HepG2 (cell line): ENCODE data around the gene RDM1. TPM values are rescaled to one million over a fixed set of nuclear protein-coding genes. Genes with fewer than 3 reads are reported as not detected.

Experiments used
- CCAR2 ChIP-seq: fragments of 200-400 bp; formaldehyde crosslinking; optimal IDR thresholded peaks from 2 replicates; pipeline ENCODE3; 2018; ENCODE audit warnings: low read depth, mild to moderate bottlenecking, low read length, moderate library complexity
- FUBP1 ChIP-seq: sonication (generic); formaldehyde crosslinking; IDR thresholded peaks from 2 replicates; pipeline ENCODE4 v1.5.1; 2020; ENCODE audit warnings: missing genetic modification reagents, mild to moderate bottlenecking, borderline replicate concordance
- HOXA5 ChIP-seq: sonication (generic); formaldehyde crosslinking; IDR thresholded peaks from 2 replicates; pipeline ENCODE4 v1.4.0; 2020; ENCODE audit warnings: missing genetic modification reagents
- KAT7 ChIP-seq: IDR thresholded peaks from 2 replicates; pipeline ENCODE4 v1.6.1; 2018; ENCODE audit warnings: borderline replicate concordance, missing compliant biosample characterization
- MAFF ChIP-seq: IDR thresholded peaks from 2 replicates; pipeline ENCODE4 v1.6.1; 2011; ENCODE audit warnings: low read depth, low read length, improper control_type of control experiment
- NR2F6 ChIP-seq, 2 experiments: IDR thresholded peaks; 2 replicates each; pipeline ENCODE4 v1.6.1; 2016; ENCODE audit warnings: antibody characterized with exemption in 1 of 2, mild to moderate bottlenecking in 1 of 2
- SSRP1 ChIP-seq: IDR thresholded peaks from 2 replicates; pipeline ENCODE4 v1.6.1; 2016; ENCODE audit warnings: control low read depth
- USF2 ChIP-seq, 2 experiments: sonication (generic) in 1 of 2; formaldehyde crosslinking in 1 of 2; IDR thresholded peaks; 2 replicates each; pipeline versions ENCODE4 v1.5.1 to v1.6.1; 2011 to 2020; ENCODE audit warnings: borderline replicate concordance in 1 of 2, low read depth in 1 of 2, low read length in 1 of 2, mild to moderate bottlenecking in 1 of 2, missing genetic modification reagents in 1 of 2, moderate library complexity in 1 of 2
- XBP1 ChIP-seq: sonication (generic); formaldehyde crosslinking; IDR thresholded peaks from 2 replicates; pipeline ENCODE4 v1.5.0; 2020; ENCODE audit warnings: missing genetic modification reagents
- ZNF383 ChIP-seq: sonication (generic); formaldehyde crosslinking; IDR thresholded peaks from 2 replicates; pipeline ENCODE4 v1.4.0; 2020; ENCODE audit warnings: missing genetic modification reagents, mild to moderate bottlenecking, borderline replicate concordance
- ZNF547 ChIP-seq: sonication (generic); formaldehyde crosslinking; IDR thresholded peaks from 2 replicates; pipeline ENCODE4 v1.5.1; 2020; ENCODE audit warnings: mild to moderate bottlenecking, missing genetic modification reagents
- ZNF878 ChIP-seq: sonication (generic); formaldehyde crosslinking; IDR thresholded peaks from 2 replicates; pipeline ENCODE4 v1.8.1; 2023; ENCODE audit warnings: mild to moderate bottlenecking, missing genetic modification reagents, moderate library complexity
- polyA plus RNA-seq, 8 experiments: library from polyadenylated mRNA; depleted of rRNA in 3 of 8; stranded (reverse) in 7 of 8; unstranded in 1 of 8; fragments of >200 nt; fragmentation: Illumina TruSeq in 4 of 8; extraction: Trizol in 4 of 8; gene quantifications; 2 replicates each; pipeline versions ENCODE4 v1.2.1 to v1.2.3, GENCODE V29; 2011 to 2016; ENCODE audit warnings: low read depth in 4 of 8, missing spikeins in 1 of 8, mixed read lengths in 1 of 8; ENCODE audit not compliant: insufficient read depth in 1 of 8
- total RNA-seq, 5 experiments: library from RNA; depleted of rRNA; stranded (reverse); fragments of >200 nt; fragmentation: Illumina TruSeq; extraction: Trizol; gene quantifications; 2 replicates each; pipeline ENCODE4 v1.2.3, GENCODE V29; 2016; ENCODE audit warnings: low read depth in 1 of 5
- TF ChIP-seq, protein P1 (sequence below): IDR thresholded peaks from 2 replicates; pipeline ENCODE4 v1.6.1; 2016; ENCODE audit warnings: missing compliant biosample characterization, missing genetic modification reagents, borderline replicate concordance
- TF ChIP-seq, protein P2 (sequence below): sonication (generic); formaldehyde crosslinking; IDR thresholded peaks from 2 replicates; pipeline ENCODE4 v1.4.0; 2020; ENCODE audit warnings: missing genetic modification reagents
- TF ChIP-seq, protein P3 (sequence below): sonication (generic); formaldehyde crosslinking; IDR thresholded peaks from 2 replicates; pipeline ENCODE4 v1.8.0; 2022; ENCODE audit warnings: low read depth, missing genetic modification reagents

Gene RDM1
- total and polyA plus RNA-seq, 2 of the 13 experiments (the other 11 are each of a cell fraction or from before 2014, with no cell fraction given): 0.28 to 0.40 TPM

GRCh38 chr17:35972535-35972934 lies 42.0 kb upstream of the RDM1 start (continued):
- no peak for TF ChIP-seq FUBP1
- no peak for TF ChIP-seq ZNF878 (CRISPR knock-in tag)
- TF ChIP-seq SSRP1 (CRISPR knock-in tag): no peak
- TF ChIP-seq, protein P1, sequence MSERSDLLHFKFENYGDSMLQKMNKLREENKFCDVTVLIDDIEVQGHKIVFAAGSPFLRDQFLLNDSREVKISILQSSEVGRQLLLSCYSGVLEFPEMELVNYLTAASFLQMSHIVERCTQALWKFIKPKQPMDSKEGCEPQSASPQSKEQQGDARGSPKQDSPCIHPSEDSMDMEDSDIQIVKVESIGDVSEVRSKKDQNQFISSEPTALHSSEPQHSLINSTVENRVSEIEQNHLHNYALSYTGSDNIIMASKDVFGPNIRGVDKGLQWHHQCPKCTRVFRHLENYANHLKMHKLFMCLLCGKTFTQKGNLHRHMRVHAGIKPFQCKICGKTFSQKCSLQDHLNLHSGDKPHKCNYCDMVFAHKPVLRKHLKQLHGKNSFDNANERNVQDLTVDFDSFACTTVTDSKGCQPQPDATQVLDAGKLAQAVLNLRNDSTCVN (CRISPR knock-in tag): no peak
- no peak for TF ChIP-seq ZNF547
- TF ChIP-seq, protein P2, sequence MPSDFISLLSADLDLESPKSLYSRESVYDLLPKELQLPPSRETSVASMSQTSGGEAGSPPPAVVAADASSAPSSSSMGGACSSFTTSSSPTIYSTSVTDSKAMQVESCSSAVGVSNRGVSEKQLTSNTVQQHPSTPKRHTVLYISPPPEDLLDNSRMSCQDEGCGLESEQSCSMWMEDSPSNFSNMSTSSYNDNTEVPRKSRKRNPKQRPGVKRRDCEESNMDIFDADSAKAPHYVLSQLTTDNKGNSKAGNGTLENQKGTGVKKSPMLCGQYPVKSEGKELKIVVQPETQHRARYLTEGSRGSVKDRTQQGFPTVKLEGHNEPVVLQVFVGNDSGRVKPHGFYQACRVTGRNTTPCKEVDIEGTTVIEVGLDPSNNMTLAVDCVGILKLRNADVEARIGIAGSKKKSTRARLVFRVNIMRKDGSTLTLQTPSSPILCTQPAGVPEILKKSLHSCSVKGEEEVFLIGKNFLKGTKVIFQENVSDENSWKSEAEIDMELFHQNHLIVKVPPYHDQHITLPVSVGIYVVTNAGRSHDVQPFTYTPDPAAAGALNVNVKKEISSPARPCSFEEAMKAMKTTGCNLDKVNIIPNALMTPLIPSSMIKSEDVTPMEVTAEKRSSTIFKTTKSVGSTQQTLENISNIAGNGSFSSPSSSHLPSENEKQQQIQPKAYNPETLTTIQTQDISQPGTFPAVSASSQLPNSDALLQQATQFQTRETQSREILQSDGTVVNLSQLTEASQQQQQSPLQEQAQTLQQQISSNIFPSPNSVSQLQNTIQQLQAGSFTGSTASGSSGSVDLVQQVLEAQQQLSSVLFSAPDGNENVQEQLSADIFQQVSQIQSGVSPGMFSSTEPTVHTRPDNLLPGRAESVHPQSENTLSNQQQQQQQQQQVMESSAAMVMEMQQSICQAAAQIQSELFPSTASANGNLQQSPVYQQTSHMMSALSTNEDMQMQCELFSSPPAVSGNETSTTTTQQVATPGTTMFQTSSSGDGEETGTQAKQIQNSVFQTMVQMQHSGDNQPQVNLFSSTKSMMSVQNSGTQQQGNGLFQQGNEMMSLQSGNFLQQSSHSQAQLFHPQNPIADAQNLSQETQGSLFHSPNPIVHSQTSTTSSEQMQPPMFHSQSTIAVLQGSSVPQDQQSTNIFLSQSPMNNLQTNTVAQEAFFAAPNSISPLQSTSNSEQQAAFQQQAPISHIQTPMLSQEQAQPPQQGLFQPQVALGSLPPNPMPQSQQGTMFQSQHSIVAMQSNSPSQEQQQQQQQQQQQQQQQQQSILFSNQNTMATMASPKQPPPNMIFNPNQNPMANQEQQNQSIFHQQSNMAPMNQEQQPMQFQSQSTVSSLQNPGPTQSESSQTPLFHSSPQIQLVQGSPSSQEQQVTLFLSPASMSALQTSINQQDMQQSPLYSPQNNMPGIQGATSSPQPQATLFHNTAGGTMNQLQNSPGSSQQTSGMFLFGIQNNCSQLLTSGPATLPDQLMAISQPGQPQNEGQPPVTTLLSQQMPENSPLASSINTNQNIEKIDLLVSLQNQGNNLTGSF: no peak
- no peak for TF ChIP-seq ZNF383
- TF ChIP-seq CCAR2: no peak
- TF ChIP-seq HOXA5: no peak
- no peak for TF ChIP-seq USF2 (IDR thresholded peaks at IDR 0.05; ENCODE audit: low read depth, low read length)
- no peak for TF ChIP-seq USF2 (CRISPR knock-in tag; IDR thresholded peaks at IDR 0.05; ENCODE audit: borderline replicate concordance)
- no peak for TF ChIP-seq NR2F6 (IDR thresholded peaks at IDR 0.05)
- no peak for TF ChIP-seq NR2F6 (CRISPR knock-in tag; IDR thresholded peaks at IDR 0.05)
- TF ChIP-seq, protein P3, sequence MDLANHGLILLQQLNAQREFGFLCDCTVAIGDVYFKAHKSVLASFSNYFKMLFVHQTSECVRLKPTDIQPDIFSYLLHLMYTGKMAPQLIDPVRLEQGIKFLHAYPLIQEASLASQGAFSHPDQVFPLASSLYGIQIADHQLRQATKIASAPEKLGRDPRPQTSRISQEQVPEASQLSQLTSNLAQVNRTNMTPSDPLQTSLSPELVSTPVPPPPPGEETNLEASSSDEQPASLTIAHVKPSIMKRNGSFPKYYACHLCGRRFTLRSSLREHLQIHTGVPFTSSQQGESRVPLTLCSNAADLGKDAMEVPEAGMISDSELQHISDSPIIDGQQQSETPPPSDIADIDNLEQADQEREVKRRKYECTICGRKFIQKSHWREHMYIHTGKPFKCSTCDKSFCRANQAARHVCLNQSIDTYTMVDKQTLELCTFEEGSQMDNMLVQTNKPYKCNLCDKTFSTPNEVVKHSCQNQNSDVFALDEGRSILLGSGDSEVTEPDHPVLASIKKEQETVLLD: no peak
- TF ChIP-seq KAT7 (CRISPR knock-in tag): peak; percentile 7; the same call in 1 of the 2 replicates
- TF ChIP-seq MAFF: no peak
- no peak for TF ChIP-seq XBP1
